Endothelial cell (in vitro differentiated cells): ENCODE measurements around the gene SAV1. TPM values are rescaled to one million over a fixed set of nuclear protein-coding genes. Genes with fewer than 3 reads are reported as not detected.

Source experiments
- DNase-seq: peaks from one replicate; pipeline ENCODE4 v3.0.0; 2021; ENCODE audit warnings: low spot score
- H3K27ac Mint-ChIP-seq: one replicate; pipeline ENCODE4 v1.8.0; 2021; ENCODE audit warnings: mixed read lengths, inconsistent platforms; ENCODE audit not compliant: unreplicated experiment
- H3K27me3 Mint-ChIP-seq: one replicate; pipeline ENCODE4 v1.8.0; 2021; ENCODE audit warnings: mild to moderate bottlenecking, moderate library complexity, mixed read lengths, inconsistent platforms; ENCODE audit not compliant: unreplicated experiment
- H3K36me3 Mint-ChIP-seq: one replicate; pipeline ENCODE4 v1.8.0; 2021; ENCODE audit warnings: mild to moderate bottlenecking, low read depth, mixed read lengths, inconsistent platforms; ENCODE audit not compliant: unreplicated experiment
- H3K4me1 Mint-ChIP-seq: one replicate; pipeline ENCODE4 v1.8.0; 2021; ENCODE audit warnings: mild to moderate bottlenecking, mixed read lengths, inconsistent platforms; ENCODE audit not compliant: unreplicated experiment
- H3K4me3 Mint-ChIP-seq: one replicate; pipeline ENCODE4 v1.8.0; 2021; ENCODE audit warnings: mild to moderate bottlenecking, mixed read lengths, inconsistent platforms; ENCODE audit not compliant: unreplicated experiment
- H3K9me3 Mint-ChIP-seq: one replicate; pipeline ENCODE4 v1.8.0; 2021; ENCODE audit warnings: mixed read lengths, inconsistent platforms; ENCODE audit not compliant: unreplicated experiment
- total RNA-seq: library from RNA; stranded (reverse); fragmentation: NEBNext Ultra II Directional; extraction: Animal tissue kit (Norgen Biotek cat#: 25700); gene quantifications from one replicate; pipeline ENCODE4 v1.2.1, GENCODE V29; 2021; ENCODE audit not compliant: unreplicated experiment
- TF ChIP-seq, protein P1 (sequence below): fragments of 200-600 bp; sonication (generic); IDR thresholded peaks from one replicate; pipeline ENCODE4 v1.5.0; 2021; ENCODE audit warnings: antibody characterized with exemption; ENCODE audit not compliant: unreplicated experiment

SAV1 gene
- total RNA-seq, 1 donor from 2014 or later = 24.0 TPM

DNA sequence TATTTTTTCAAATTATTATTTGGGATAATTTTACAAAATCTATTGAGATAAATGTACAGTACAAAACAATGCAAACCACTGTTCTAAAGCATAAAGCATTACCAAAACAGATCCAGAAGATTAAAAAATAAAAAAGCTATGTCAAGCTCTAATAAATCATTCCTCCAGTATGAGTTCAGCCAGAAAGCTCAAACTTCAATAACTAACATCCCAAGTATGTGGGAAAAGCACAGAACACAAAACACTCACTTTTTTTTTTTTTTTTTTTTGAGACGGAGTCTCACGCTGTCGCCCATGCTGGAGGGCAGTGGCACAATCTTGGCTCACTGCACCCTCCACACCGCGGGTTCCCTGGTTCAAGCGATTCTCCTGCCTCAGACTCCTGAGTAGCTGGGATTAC lies 11.3 kb downstream of the SAV1 start:
- peaks cover 9% of the 10 kb centered on the region for H3K36me3 Mint-ChIP-seq
- H3K27me3 Mint-ChIP-seq = peaks cover 2% of the 10 kb centered on the region
- TF ChIP-seq, protein P1, sequence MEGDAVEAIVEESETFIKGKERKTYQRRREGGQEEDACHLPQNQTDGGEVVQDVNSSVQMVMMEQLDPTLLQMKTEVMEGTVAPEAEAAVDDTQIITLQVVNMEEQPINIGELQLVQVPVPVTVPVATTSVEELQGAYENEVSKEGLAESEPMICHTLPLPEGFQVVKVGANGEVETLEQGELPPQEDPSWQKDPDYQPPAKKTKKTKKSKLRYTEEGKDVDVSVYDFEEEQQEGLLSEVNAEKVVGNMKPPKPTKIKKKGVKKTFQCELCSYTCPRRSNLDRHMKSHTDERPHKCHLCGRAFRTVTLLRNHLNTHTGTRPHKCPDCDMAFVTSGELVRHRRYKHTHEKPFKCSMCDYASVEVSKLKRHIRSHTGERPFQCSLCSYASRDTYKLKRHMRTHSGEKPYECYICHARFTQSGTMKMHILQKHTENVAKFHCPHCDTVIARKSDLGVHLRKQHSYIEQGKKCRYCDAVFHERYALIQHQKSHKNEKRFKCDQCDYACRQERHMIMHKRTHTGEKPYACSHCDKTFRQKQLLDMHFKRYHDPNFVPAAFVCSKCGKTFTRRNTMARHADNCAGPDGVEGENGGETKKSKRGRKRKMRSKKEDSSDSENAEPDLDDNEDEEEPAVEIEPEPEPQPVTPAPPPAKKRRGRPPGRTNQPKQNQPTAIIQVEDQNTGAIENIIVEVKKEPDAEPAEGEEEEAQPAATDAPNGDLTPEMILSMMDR = no peak
- no peak overlapping the region for H3K4me3 Mint-ChIP-seq
- no peak for DNase-seq
- no peak overlapping the region for H3K27ac Mint-ChIP-seq
- H3K4me1 Mint-ChIP-seq = peaks cover 16% of the 10 kb centered on the region
- H3K9me3 Mint-ChIP-seq = no peaks in the 10 kb centered on the region

DNA sequence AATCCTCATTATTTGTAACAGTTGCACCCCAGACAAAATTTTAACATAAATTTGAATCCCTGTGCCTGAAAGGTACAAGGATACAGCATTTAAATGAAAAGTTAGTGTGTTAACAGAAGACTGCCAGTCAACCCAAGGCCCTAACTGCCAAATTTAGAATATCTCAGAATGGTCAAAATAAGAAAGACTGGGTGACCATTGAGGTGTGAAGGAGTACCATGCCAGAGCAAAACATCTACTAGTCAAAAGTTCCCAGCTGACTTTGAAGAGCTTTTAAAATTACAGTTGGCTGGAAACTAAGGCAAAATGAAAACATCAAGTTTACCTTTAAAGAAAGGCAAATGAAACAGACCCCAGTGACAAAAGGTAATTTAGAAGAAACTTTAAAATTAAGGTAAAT lies 18.4 kb downstream of the SAV1 start:
- H3K4me3 Mint-ChIP-seq = no peak overlapping the region
- H3K9me3 Mint-ChIP-seq = no peaks in the 10 kb centered on the region

DNA sequence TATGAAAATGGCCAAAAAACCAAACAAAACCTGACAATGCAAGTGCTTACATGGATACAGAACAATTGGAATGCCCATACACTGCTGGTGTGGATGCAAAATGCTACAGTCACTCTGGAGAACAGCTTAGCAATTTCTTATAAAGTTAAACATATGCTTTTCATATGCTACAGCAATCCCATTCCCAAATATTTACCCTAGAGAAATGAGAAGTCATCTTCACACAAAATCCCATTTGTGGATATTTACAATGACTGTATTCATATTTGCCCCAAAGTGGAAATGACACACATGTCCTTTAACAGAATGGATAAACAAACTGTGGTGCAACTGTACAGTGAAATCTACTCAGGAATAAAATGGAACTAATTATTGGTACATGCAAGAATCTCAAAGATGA lies 20.4 kb downstream of the SAV1 start:
- Mint-ChIP-seq H3K9me3 (no peaks in the 10 kb centered on the region), H3K27me3 (no peaks in the 10 kb centered on the region), H3K36me3 (peaks cover 4% of the 10 kb centered on the region), H3K4me1 (no peaks in the 10 kb centered on the region), H3K27ac (no peak overlapping the region), H3K4me3 (no peak overlapping the region)
- no peak for DNase-seq
- TF ChIP-seq, protein P1 = no peak

More for the DNA sequence above, 18.4 kb downstream of the SAV1 start:
- H3K4me1 Mint-ChIP-seq = no peaks in the 10 kb centered on the region
- H3K27me3 Mint-ChIP-seq = no peaks in the 10 kb centered on the region
- H3K36me3 Mint-ChIP-seq = peaks cover 4% of the 10 kb centered on the region
- TF ChIP-seq, protein P1 = no peak
- no peak overlapping the region for H3K27ac Mint-ChIP-seq
- DNase-seq = no peak

DNA sequence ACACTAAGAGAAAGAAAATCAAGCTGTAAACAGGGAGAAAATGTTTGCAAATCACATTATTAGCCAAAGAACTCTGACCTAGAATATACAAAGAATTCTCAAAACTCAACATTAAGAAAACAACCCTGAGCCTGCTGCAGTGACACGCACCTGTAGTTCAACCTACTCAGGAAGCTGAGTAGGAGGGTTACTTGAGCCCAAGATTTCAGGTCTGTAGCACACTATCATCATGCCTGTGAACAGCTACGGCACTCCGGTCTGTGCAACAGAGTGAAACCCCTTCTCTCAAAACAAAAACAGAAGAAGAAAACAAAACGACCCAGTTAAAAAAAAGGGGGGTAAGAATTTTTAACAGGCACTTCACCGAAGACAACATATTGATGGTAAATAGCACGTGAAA lies 20.8 kb downstream of the SAV1 start:
- H3K27me3 Mint-ChIP-seq = no peaks in the 10 kb centered on the region
- no peak overlapping the region for H3K4me3 Mint-ChIP-seq
- peaks cover 4% of the 10 kb centered on the region for H3K36me3 Mint-ChIP-seq
- DNase-seq = no peak
- no peak overlapping the region for H3K27ac Mint-ChIP-seq
- TF ChIP-seq, protein P1 = no peak
- no peaks in the 10 kb centered on the region for H3K4me1 Mint-ChIP-seq
- no peaks in the 10 kb centered on the region for H3K9me3 Mint-ChIP-seq

DNA sequence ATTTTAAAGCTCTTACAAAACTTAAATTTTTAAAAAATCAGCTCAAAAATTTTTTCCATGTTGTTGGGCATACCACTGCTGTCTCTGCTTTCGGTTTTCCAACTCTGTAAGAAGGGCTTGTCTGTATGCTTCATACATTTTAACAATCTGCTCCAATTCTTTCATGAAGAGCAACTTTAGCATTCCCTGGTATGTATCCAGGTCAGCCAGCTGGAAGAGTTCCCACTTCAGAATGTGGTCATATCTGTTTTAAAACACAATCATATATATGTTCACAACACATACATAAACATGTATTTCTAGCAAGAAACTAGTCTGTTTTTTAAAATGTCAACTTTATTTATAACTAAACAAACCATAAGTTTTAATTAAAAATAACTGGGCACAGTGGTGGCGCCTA lies 33.0 kb downstream of the SAV1 start:
- Mint-ChIP-seq H3K4me3 (no peak overlapping the region), H3K4me1 (no peaks in the 10 kb centered on the region), H3K27ac (no peak overlapping the region), H3K27me3 (no peaks in the 10 kb centered on the region), H3K36me3 (peaks cover 4% of the 10 kb centered on the region), H3K9me3 (no peaks in the 10 kb centered on the region)
- no peak for DNase-seq
- TF ChIP-seq, protein P1 = no peak
